Kidney (tissue), 14 donors: Measurements from ENCODE around the gene LRRK1. TPM values are rescaled to one million over a fixed set of nuclear protein-coding genes. Genes with fewer than 3 reads are reported as not detected.

Source experiments
- DNase-seq, 5 donors: peaks; one replicate each; pipeline ENCODE4 v3.0.0-alpha.2; 2013 to 2020
- FAIRE-seq: peaks from 2 replicates; lab custom pipeline; 2012; peaks lifted over from hg19 to GRCh38; lab: Jason Lieb, UNC
- H3K27ac ChIP-seq, 2 donors: one replicate each; pipeline ENCODE4 v1.7.0; 2013; ENCODE audit warnings: low read depth in 2 of 2, low read length in 2 of 2, inconsistent platforms in 1 of 2
- H3K27me3 ChIP-seq: one replicate; pipeline ENCODE4 v1.7.1; 2013; ENCODE audit warnings: low read length, inconsistent platforms; ENCODE audit not compliant: control insufficient read depth, insufficient read depth
- H3K36me3 ChIP-seq, 3 donors: one replicate each; pipeline versions ENCODE4 v1.7.0 to v1.7.1; 2013; ENCODE audit warnings: low read length in 3 of 3, control low read depth in 1 of 3, inconsistent platforms in 1 of 3; ENCODE audit not compliant: insufficient read depth in 3 of 3, control insufficient read depth in 2 of 3
- H3K4me1 ChIP-seq, 3 donors: one replicate each; pipeline versions ENCODE4 v1.7.0 to v1.7.1; 2013; ENCODE audit warnings: low read length in 3 of 3, inconsistent platforms in 1 of 3, low read depth in 1 of 3; ENCODE audit not compliant: control insufficient read depth in 2 of 3, insufficient read depth in 2 of 3
- H3K4me3 ChIP-seq, 3 donors: one replicate each; pipeline versions ENCODE4 v1.7.0 to v1.8.1; 2013; ENCODE audit warnings: low read length in 3 of 3, control low read depth in 1 of 3, inconsistent platforms in 1 of 3
- H3K9ac ChIP-seq, 3 donors: one replicate each; pipeline versions ENCODE4 v1.7.0 to v1.7.1; 2013; ENCODE audit warnings: low read length in 3 of 3, control low read depth in 1 of 3, inconsistent platforms in 1 of 3
- H3K9me3 ChIP-seq, 3 donors: one replicate each; pipeline versions ENCODE4 v1.7.0 to v1.7.1; 2013; ENCODE audit warnings: low read length in 3 of 3, control low read depth in 1 of 3, inconsistent platforms in 1 of 3; ENCODE audit not compliant: control insufficient read depth in 2 of 3, insufficient read depth in 1 of 3
- CTCF ChIP-seq: IDR thresholded peaks from 3 replicates; pipeline ENCODE4 v1.5.1; 2012; ENCODE audit warnings: mild to moderate bottlenecking, moderate library complexity, borderline replicate concordance; ENCODE audit not compliant: insufficient read depth; ENCODE audit errors: extremely low read depth
- intact Hi-C: fragments of 100-400 bp; cut with DNase I; formaldehyde crosslinking; loops from one replicate; pipeline ENCODE4 v1.11.1; 2022
- polyA plus RNA-seq: library from polyadenylated mRNA; stranded (reverse); fragments of 350-450 nt; fragmentation: Illumina TruSeq; extraction: RNeasy Lipid Tissue Mini Kit (QIAGEN cat#74804); gene quantifications from one replicate; pipeline ENCODE4 v1.2.3, GENCODE V29; 2014; ENCODE audit warnings: low read depth, low replicate concordance; ENCODE audit not compliant: insufficient read depth
- total RNA-seq: library from RNA; stranded (reverse); fragmentation: NEBNext Ultra II Directional; extraction: Animal tissue kit (Norgen Biotek cat#: 25700); gene quantifications from one replicate; pipeline ENCODE4 v1.2.1, GENCODE V29; 2021
- donor health status: control.
- donor health status: control.
- donor health status: control.
- donor health status: control.
- donor health status: control.
- donor health status: DM: yes; HTN: yes; CAD: no.
- donor health status: Normal renal cell carcinoma (clear cell type).

Gene LRRK1
- total and polyA plus RNA-seq, 2 donors from 2014 or later: 1.1 to 24.9 TPM

DNA sequence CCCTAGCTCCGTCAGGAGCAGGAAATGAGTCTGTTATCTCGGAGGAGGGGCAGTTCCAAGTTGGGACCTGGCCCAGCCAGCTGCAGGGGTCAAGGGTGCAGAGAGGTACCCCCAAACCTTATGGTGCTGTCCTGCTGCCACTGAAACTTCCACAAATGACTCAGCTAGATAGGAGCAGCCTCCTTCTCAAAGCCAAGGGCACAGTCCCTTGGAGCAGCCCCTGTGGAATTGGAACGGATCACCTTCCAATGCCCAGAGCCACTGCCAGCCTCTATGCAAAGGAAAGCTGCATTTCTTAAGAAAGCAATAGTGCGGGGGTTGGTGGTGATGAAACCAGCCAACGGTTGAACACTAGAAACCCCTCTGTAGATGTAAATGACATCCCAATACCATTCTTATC lies 19.6 kb upstream of the LRRK1 start:
- no peak for TF ChIP-seq CTCF
- Histone ChIP-seq H3K27me3 (no peaks in the 10 kb centered on the region), H3K4me1 (peaks cover 0 to 8% (median 6%) of the 10 kb centered on the region in 3 donors), H3K9me3 (no peaks in the 10 kb centered on the region), H3K27ac (no peak overlapping the region), H3K4me3 (no peak overlapping the region), H3K36me3 (no peaks in the 10 kb centered on the region), H3K9ac (no peak overlapping the region)
- DNase-seq (peak in 1 of 5 donors; percentile 38), FAIRE-seq (no peak)
- intact Hi-C loops: no loop called here

DNA sequence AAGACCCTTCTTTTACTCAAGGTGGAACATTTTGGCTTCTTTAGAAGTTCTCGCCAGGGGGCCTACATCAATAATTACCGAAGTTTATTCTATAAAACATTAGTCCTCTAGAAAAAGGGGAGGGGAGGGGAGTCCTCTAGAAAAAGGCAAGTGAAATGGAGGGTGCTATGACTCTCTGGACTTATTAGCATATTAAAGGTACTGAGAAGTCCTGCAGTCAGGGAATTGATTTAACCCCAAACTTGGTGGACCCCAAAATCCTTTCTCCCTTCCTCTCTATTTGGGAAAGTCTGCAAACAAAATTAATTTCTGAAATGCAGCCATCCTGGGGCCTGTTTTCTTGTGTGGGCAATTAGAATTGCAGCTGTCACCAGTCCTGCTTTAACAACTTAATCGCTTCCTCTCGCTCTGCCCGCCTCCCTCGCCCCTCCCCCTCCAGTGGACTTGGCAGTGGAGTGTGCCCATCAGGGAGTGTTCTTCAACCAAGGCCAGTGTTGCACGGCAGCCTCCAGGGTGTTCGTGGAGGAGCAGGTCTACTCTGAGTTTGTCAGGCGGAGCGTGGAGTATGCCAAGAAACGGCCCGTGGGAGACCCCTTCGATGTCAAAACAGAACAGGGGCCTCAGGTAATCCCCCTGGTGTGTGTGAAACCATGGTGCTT lies 18.9 kb upstream of the LRRK1 start:
- peaks cover 0 to 8% (median 6%) of the 10 kb centered on the region in 3 donors for H3K4me1 ChIP-seq
- no peak overlapping the region for H3K4me3 ChIP-seq
- no peaks in the 10 kb centered on the region for H3K27me3 ChIP-seq
- no peaks in the 10 kb centered on the region for H3K36me3 ChIP-seq
- intact Hi-C loops: no loop called here
- FAIRE-seq: no peak
- no peaks in the 10 kb centered on the region for H3K9me3 ChIP-seq
- DNase-seq: peak in 4 of 5 donors; percentile 57 to 75 (median 64)
- H3K27ac ChIP-seq: no peak overlapping the region
- H3K9ac ChIP-seq: no peak overlapping the region
- no peak for TF ChIP-seq CTCF

- H3K27ac ChIP-seq: no peak overlapping the region
- TF ChIP-seq CTCF: no peak
- no peaks in the 10 kb centered on the region for H3K9me3 ChIP-seq
- DNase-seq (no peak), FAIRE-seq (no peak)
- peaks cover 0 to 8% (median 6%) of the 10 kb centered on the region in 3 donors for H3K4me1 ChIP-seq
- no peaks in the 10 kb centered on the region for H3K27me3 ChIP-seq
- no peak overlapping the region for H3K4me3 ChIP-seq
- intact Hi-C loops: no loop called here
- H3K9ac ChIP-seq: no peak overlapping the region
- H3K36me3 ChIP-seq: no peaks in the 10 kb centered on the region
These were observed 18.4 kb upstream of the LRRK1 start for GRCh38 chr15:100900795-100901169.
